Bronchial epithelial cell (primary cell): Measurements from ENCODE around the gene NRP1. TPM values are rescaled to one million over a fixed set of nuclear protein-coding genes. Genes with fewer than 3 reads are reported as not detected.
A peak's percentile ranks its signal among the peaks of the same experiment; 100 is the strongest.

Source experiments
- DNase-seq: peaks from one replicate; pipeline ENCODE4 v3.0.0-alpha.2; 2010; ENCODE audit warnings: low read depth
- FAIRE-seq: peaks from 2 replicates; lab custom pipeline; 2011; peaks lifted over from hg19 to GRCh38; lab: Jason Lieb, UNC
- H3K27me3 ChIP-seq: 2 replicates; pipeline ENCODE4 v1.5.1; 2011; ENCODE audit warnings: low read length; ENCODE audit not compliant: control insufficient read depth, insufficient read depth
- H3K36me3 ChIP-seq: 2 replicates; pipeline ENCODE4 v1.5.1; 2011; ENCODE audit warnings: low read length; ENCODE audit not compliant: control insufficient read depth, insufficient read depth
- H3K4me3 ChIP-seq: 2 replicates; pipeline ENCODE4 v1.5.1; 2011; ENCODE audit warnings: mild to moderate bottlenecking, low read depth, low read length, control low read depth
- CTCF ChIP-seq: IDR thresholded peaks from 2 replicates; pipeline ENCODE4 v1.5.1; 2011; ENCODE audit warnings: mild to moderate bottlenecking, moderate library complexity, low read length, control low read depth, inconsistent platforms; ENCODE audit not compliant: insufficient read depth, severe bottlenecking
- total RNA-seq: library from RNA; depleted of rRNA; stranded (reverse); fragments of >200 nt; gene quantifications from 2 replicates; pipeline ENCODE4 v1.2.1, GENCODE V29; 2014

NRP1 gene
- total RNA-seq, 1 donor from 2014 or later, result 21.6 TPM

DNA sequence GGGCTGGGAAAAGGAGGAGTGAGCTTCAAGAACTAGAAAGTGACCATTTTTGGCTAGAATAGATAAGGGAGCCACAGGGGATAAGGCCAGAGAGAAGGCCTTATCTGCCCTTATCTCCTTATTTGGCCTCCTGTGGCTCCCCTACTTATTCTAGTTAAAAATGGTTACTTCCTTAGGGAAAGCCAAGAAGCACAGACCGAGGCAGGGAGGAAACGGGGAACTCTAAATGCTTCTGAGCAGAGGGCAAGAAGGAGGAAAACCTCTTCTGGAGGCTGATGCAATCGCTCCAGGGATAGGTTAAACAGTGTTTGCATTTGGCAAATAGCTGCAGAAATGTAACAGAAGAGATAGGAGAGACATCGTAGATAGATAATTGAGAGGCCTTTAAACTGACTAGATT lies 18.6 kb downstream of the NRP1 start:
- H3K27me3 ChIP-seq, result no peaks in the 10 kb centered on the region
- no peak for FAIRE-seq
- no peak for TF ChIP-seq CTCF
- H3K36me3 ChIP-seq, result no peaks in the 10 kb centered on the region
- no peak for DNase-seq
- H3K4me3 ChIP-seq, result no peak overlapping the region

- H3K36me3 ChIP-seq, result no peaks in the 10 kb centered on the region
- FAIRE-seq (no peak), DNase-seq (peak; percentile 37)
- H3K27me3 ChIP-seq, result no peaks in the 10 kb centered on the region
- H3K4me3 ChIP-seq, result no peak overlapping the region
- TF ChIP-seq CTCF, result no peak
Observed at GRCh38 chr10:33314811-33315561, 19.5 kb downstream of the NRP1 start.

GRCh38 chr10:33311640-33312039 lies 22.8 kb downstream of the NRP1 start:
- TF ChIP-seq CTCF, result no peak
- DNase-seq (no peak), FAIRE-seq (no peak)
- no peaks in the 10 kb centered on the region for H3K36me3 ChIP-seq
- H3K4me3 ChIP-seq, result no peak overlapping the region
- H3K27me3 ChIP-seq, result no peaks in the 10 kb centered on the region

DNA sequence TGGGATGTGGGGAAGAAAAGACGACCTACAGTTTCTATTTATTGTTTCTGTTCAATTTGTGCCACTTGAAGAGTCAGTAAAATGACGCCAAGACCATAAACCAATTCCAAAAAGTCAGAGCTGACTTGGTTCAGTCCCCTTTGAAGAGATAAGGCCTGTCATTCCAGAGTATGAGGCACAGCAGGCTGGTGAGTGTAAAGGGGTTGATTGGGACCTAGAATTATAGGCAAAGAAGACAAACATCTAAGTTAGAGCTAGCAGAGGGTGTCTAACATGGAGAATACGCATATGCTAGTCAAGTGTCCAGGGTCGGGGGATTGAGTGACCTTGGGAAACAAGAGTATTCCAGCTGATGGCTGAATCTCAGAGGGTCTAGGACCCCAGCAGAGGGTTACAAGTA lies 23.6 kb downstream of the NRP1 start:
- H3K4me3 ChIP-seq, result no peak overlapping the region
- TF ChIP-seq CTCF, result no peak
- no peaks in the 10 kb centered on the region for H3K36me3 ChIP-seq
- no peak for DNase-seq
- no peaks in the 10 kb centered on the region for H3K27me3 ChIP-seq
- peak; percentile 50 for FAIRE-seq

GRCh38 chr10:33309406-33309805 lies 25.1 kb downstream of the NRP1 start:
- DNase-seq (no peak), FAIRE-seq (no peak)
- no peaks in the 10 kb centered on the region for H3K36me3 ChIP-seq
- TF ChIP-seq CTCF, result no peak
- H3K27me3 ChIP-seq, result no peaks in the 10 kb centered on the region
- H3K4me3 ChIP-seq, result no peak overlapping the region

GRCh38 chr10:33307835-33308234 lies 26.6 kb downstream of the NRP1 start:
- H3K36me3 ChIP-seq, result no peaks in the 10 kb centered on the region
- TF ChIP-seq CTCF, result no peak
- no peak for DNase-seq
- H3K27me3 ChIP-seq, result no peaks in the 10 kb centered on the region
- no peak for FAIRE-seq
- no peak overlapping the region for H3K4me3 ChIP-seq
